ENCODE data around the gene ROR1. TPM values are rescaled to one million over a fixed set of nuclear protein-coding genes. Genes with fewer than 3 reads are reported as not detected.

ROR1 gene
- total RNA-seq, 1 donor = 0.10 TPM

DNA sequence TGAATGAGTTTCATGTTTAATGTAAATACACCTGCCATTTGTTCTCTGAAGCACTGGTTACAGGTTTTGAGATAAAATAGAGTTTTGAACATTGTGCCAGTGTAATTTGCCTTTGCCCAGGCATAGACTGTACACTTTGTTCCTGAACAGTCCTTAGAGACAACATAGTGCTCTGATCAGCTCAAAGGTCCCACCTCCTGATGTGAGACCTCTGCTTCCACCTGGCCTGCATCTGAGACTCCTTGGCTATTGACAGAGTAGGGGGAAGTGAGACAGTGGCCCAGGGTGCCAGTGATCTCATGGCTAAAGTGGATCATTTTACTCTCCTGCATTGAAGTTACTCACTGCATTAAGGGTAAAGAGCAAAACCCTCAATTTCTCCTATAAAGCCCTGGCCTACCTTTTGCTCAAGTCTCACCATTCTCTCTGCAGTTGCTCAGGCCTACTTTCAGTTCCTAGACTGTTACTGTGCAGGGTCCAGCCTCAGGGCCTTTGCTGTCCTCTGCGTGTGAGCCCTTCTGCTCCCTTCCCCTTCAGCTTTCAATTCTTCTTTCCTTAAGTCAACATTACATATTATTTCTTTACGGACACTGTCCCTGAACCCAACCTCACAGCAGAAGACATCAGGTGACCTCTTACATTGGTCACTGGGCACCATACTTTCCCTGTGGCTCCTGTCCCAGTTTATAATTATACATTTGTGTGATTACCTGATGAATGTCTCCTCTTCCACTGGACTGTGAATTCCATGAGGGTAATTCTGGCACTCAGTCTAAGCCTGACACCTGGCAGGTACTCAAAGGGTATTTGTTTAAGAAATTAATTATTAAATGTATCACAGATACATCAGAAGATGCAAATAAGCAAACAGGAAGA, 142.9 kb downstream of the ROR1 start:
- H3K27me3 ChIP-seq (ENCODE audit: insufficient read depth, low read length) = no peaks in the 10 kb centered on the region
- no peaks in the 10 kb centered on the region for H3K4me1 ChIP-seq (ENCODE audit: insufficient read depth, low read length)
- H3K4me3 ChIP-seq (ENCODE audit: low read length) = no peak overlapping the region
- H3K9me3 ChIP-seq (ENCODE audit: low read depth, low read length) = no peaks in the 10 kb centered on the region

DNA sequence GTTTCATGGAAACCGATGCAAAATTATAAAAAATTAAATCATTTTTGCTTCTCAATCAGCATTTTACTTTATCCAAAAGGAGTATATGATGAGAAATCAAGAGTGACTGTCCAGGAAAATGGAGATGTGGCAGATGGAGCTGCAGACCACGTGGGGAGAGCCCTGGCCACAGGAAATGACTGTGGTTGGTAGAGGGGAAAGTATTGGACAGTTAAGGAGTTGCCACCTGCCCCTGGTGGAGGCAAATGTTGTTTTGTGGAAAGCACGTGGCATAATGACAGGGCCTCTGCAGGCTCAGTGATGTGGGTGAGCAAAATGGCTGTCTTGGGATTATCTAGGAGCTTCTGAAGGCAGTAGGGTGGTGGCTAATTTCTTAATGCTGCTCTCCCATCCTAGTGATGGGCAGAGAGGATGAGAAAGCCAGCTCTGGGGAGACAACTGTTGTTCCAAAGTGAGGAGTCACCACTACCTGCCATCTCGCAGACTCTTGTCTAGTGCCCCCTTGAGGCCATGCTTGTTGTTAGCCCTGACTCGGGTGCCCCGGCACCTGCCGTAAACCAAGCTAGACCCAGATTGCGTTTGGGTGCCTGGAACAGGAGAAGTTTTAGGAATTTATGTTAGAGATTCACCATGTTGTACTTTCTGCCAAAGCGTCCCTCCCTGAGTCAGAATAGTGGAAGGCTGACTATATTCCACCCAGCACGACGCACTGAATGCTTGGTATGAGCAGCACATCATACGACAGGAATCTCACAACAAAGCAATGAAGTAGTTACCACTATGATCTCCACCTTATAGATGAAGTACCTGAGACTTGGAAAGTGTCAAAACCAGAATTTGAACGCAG, 144.0 kb downstream of the ROR1 start:
- no peaks in the 10 kb centered on the region for H3K9me3 ChIP-seq (ENCODE audit: low read depth, low read length)
- no peak overlapping the region for H3K4me3 ChIP-seq (ENCODE audit: low read length)
- H3K27me3 ChIP-seq (ENCODE audit: insufficient read depth, low read length) = no peaks in the 10 kb centered on the region
- H3K4me1 ChIP-seq (ENCODE audit: insufficient read depth, low read length) = no peaks in the 10 kb centered on the region

DNA sequence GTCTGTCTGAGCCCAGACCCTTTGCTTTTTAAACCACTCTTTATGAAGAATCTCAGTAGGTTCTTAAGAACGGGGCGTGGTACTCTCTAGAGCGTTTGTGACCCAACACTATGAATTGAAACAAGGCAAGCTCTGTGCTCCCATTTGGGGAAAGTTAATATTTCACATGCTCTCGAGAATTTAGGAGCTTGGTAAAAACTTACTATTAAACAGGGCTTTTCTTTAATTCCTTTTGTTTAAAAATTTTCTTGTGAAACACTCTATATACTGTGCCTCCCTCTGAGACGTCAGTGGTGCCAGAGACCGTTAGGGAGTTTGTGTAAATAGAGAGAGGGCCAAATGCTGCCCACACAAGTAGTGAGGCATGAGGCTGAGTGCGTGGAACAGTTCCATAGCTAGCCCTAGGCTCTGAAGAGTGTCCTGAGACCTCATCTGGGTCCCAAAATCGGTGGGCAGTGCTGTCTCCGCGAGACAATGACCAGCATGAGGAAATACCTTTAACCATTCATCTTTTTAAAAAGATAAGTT, 144.7 kb downstream of the ROR1 start:
- H3K27me3 ChIP-seq (ENCODE audit: insufficient read depth, low read length) = no peaks in the 10 kb centered on the region

DNA sequence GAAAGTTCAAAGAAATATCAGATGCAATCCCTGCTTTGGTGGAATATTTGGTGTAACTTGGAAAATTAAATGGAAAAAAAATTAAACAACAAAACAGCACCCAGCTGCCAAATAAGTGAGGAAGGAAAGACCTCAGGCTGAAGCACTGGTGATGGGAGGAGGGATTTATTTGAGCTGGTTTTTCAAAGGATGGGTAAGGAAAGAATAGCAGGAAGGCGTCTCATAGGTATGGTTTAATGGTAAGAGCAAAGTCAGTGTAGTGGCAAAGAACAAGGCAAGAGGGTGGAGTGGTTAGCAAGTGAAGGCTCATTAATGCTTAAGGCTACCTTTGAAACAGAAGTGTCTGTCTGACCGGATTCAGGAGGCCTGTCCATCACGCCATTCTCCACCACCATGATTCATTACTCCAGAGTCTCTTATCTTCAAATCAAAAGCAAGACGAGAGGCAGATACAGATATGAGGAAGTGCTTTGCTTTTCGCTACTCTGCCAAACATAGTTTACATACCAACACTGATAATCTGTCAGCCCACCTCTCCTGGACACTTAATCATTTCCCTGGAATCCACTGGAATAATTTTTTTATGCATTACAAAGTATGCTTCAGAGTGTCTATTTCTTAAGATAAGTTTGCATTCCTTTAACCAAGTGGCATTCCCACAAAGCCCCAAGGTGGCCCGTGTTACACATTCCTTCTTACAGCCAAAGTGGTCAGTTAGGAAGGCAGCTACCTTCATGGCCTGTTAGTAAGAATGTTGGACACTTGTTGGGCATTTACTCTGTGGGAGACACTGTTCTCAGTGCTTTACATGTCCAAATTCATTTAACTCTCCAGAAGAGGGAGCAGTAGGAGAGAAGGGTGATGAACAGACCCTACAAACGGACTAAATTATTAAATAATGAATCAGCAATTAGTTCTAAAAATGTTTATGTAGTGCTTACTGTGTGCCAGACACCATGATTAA, 146.6 kb downstream of the ROR1 start:
- Histone ChIP-seq H3K4me3 (ENCODE audit: low read length) (no peak overlapping the region), H3K4me1 (ENCODE audit: insufficient read depth, low read length) (no peaks in the 10 kb centered on the region), H3K9me3 (ENCODE audit: low read depth, low read length) (no peaks in the 10 kb centered on the region), H3K27me3 (ENCODE audit: insufficient read depth, low read length) (no peaks in the 10 kb centered on the region)

More for the DNA sequence above, 144.7 kb downstream of the ROR1 start:
- Histone ChIP-seq H3K4me3 (ENCODE audit: low read length) (no peak overlapping the region), H3K4me1 (ENCODE audit: insufficient read depth, low read length) (no peaks in the 10 kb centered on the region), H3K9me3 (ENCODE audit: low read depth, low read length) (no peaks in the 10 kb centered on the region)

DNA sequence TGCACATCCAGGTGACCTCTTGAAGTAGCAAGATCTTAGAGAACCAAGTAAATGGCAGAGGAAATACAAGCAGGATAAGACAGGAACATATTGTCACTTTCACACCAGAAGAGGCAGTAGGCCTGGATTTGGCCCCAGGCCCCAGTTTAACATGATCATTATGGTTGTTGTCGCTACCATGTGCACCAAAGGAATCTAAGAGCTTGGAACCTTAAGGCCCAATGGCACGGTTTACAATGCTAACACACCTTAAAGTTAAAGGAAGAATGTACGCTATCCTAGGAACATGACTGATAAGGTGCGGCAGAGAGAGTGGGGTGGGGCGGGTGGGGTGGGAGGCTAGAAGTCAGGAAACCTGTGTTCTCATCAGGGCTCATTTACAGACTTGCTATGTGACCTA, 147.5 kb downstream of the ROR1 start:
- H3K9me3 ChIP-seq (ENCODE audit: low read depth, low read length) = no peaks in the 10 kb centered on the region
- no peaks in the 10 kb centered on the region for H3K4me1 ChIP-seq (ENCODE audit: insufficient read depth, low read length)
- no peak overlapping the region for H3K4me3 ChIP-seq (ENCODE audit: low read length)
- no peaks in the 10 kb centered on the region for H3K27me3 ChIP-seq (ENCODE audit: insufficient read depth, low read length)

DNA sequence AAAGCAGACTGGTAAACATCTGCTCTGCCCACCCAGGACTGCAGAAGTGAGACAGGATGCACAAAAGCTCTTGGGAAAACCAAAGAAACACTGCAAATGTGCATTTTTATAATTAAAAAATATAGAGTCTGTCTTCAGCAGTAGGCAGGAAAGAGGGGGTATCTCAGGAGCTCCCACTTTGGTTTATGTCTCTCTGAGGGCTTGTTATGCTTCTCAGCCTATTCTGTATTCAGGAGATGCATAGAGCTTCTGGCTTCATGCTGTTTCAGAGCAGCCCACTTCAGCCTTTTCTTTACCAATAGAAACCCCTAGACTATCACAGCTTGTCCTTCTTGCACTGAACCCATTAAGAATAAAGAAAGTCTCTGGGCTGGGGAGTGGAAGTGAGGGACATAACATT, 148.0 kb downstream of the ROR1 start:
- H3K4me1 ChIP-seq (ENCODE audit: insufficient read depth, low read length) = no peaks in the 10 kb centered on the region
- H3K27me3 ChIP-seq (ENCODE audit: insufficient read depth, low read length) = no peaks in the 10 kb centered on the region
- H3K4me3 ChIP-seq (ENCODE audit: low read length) = no peak overlapping the region
- H3K9me3 ChIP-seq (ENCODE audit: low read depth, low read length) = no peaks in the 10 kb centered on the region

DNA sequence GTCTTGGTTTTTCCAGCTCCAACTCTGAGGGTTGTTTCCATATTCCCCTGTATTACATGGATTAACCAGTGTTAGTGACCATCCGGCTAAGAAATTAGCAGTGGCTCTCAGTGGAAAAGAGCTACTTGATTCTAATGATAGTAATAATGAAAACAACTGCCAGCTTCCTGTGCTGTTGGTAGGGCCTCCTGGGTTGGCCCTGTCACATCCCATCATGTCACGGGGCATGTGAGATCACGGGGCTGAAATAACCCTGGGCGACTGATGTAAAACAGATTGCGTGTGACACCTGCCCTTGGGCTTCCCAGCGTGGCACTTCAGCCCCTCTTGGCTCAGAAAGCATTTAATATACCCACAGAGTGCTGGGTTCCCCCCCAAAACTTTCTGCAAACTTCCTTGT, 149.0 kb downstream of the ROR1 start:
- H3K4me3 ChIP-seq (ENCODE audit: low read length) = no peak overlapping the region

DNA sequence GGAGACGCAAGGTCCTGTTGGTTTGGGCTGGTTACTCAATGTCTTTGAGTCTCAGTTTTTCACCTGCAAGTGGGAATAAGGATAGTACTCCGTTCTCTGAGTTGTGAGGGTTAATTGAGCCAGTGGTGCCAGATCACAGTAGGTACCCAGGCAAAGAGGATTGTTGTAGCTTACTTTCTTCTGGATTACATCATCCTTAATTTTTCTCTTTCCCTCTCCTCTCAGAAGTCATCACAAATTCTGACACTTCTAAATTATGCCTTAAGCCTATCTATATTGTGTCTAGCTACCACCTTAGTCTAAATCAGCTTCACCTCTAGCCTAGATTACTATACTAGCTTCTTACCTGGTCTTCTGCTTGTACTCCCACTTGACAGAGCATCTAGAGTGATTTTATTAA, 149.5 kb downstream of the ROR1 start:
- H3K27me3 ChIP-seq (ENCODE audit: insufficient read depth, low read length) = no peaks in the 10 kb centered on the region
- H3K4me3 ChIP-seq (ENCODE audit: low read length) = no peak overlapping the region
- no peaks in the 10 kb centered on the region for H3K4me1 ChIP-seq (ENCODE audit: insufficient read depth, low read length)
- no peaks in the 10 kb centered on the region for H3K9me3 ChIP-seq (ENCODE audit: low read depth, low read length)

More for the DNA sequence above, 149.0 kb downstream of the ROR1 start:
- Histone ChIP-seq H3K4me1 (ENCODE audit: insufficient read depth, low read length) (no peaks in the 10 kb centered on the region), H3K27me3 (ENCODE audit: insufficient read depth, low read length) (no peaks in the 10 kb centered on the region), H3K9me3 (ENCODE audit: low read depth, low read length) (no peaks in the 10 kb centered on the region)

DNA sequence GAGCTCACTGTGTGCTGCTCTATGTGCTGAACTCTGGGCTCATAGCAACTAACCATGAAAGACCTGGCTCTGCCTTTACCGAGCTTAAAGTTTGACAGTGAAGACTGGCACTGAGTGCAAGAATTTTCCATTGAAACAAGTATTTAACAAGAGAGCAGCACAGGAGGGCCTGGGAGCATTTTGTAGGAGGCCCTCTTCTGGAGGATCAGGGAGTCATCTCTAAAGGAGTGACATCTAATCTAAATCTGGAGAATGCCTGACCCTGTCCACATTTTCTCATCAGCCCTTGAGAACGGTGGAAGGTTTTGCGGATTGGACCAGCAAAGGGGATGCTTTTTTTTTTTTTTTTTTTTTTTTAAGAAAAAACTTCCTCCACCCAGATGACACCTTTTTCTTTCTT, 150.8 kb downstream of the ROR1 start:
- Histone ChIP-seq H3K4me1 (ENCODE audit: insufficient read depth, low read length) (no peaks in the 10 kb centered on the region), H3K9me3 (ENCODE audit: low read depth, low read length) (no peaks in the 10 kb centered on the region), H3K4me3 (ENCODE audit: low read length) (no peak overlapping the region), H3K27me3 (ENCODE audit: insufficient read depth, low read length) (no peaks in the 10 kb centered on the region)

DNA sequence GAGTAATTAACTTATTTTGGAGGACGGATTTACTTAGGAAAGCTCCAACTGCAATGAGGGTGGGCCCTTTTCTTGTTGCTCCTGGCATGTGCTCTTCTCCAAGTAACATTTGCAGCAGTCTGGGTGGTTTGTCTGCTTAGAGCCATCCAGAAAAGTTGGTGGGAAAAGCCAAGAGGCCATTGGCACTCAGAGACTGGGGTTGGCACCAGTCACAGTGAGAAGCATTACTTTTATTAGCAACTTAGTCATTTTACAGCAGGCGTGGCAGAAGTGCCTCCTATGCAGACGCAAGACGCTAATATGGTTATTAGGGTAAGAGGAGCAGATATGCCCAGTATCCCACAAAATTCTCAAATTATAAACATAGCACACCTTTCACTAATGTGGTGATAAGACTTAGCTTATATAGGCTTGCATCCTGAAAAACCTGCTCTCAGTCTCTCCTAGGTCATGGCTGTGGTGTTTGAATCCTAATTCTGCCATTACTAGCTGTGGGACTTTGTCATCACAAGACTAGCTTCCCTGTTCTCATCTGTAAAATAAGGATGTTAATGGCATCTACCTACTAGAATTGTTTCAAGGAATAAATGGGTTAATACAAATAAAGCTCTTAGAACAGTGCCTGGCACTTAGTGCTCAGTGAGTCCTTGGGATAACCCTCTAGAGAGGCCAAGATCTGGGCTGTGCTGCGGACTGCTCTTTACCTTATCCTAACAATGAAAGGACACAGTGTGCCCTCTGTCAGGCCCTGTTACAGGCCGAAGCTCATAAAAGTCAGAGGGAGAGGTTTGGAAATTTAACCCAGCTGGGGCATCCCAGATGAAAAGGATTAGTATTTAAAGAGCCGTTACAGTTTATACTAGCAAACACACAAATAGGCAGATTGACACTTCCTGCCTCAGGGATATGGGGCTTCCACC, 154.6 kb downstream of the ROR1 start:
- Histone ChIP-seq H3K9me3 (ENCODE audit: low read depth, low read length) (no peaks in the 10 kb centered on the region), H3K4me3 (ENCODE audit: low read length) (no peak overlapping the region), H3K4me1 (ENCODE audit: insufficient read depth, low read length) (no peaks in the 10 kb centered on the region), H3K27me3 (ENCODE audit: insufficient read depth, low read length) (no peaks in the 10 kb centered on the region)

DNA sequence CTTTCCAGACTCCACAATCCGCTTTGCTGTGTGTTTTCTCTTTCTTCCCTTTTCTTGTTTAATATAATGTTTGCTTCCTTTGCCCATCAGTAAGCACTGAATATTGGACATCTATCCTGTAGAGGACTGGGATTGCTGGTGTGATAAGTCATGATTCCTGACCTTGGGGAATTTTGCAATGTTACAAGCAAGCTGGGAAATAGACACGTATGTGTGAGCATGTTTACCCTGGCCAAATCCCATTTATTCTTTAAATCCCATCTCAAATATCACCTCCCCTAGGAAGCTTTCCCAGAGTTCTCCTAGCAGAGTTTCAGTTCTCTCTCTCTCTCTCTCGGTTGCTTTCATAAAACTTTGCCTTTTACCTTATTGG, 155.3 kb downstream of the ROR1 start:
- no peaks in the 10 kb centered on the region for H3K9me3 ChIP-seq (ENCODE audit: low read depth, low read length)

DNA sequence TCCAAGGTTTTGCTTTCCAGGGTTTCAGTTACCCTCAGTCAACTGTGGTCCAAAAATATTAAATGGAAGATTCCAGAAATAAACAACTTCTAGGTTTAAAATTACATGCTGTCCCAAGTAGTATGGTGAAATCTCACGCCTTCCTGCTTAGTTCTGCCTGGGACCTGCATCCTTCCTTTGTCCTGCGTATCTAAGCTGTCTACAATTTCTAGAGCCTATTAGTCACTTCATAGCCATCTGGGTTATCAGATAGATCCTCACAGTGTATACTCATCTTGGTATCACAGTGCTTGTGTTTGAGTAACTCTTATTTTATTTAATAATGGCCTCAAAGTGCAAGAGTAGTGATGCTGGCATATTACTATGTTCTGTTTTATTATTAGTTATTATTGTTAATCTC, 157.7 kb downstream of the ROR1 start:
- Histone ChIP-seq H3K4me1 (ENCODE audit: insufficient read depth, low read length) (no peaks in the 10 kb centered on the region), H3K9me3 (ENCODE audit: low read depth, low read length) (no peaks in the 10 kb centered on the region), H3K4me3 (ENCODE audit: low read length) (no peak overlapping the region), H3K27me3 (ENCODE audit: insufficient read depth, low read length) (no peaks in the 10 kb centered on the region)

More for the DNA sequence above, 155.3 kb downstream of the ROR1 start:
- H3K27me3 ChIP-seq (ENCODE audit: insufficient read depth, low read length) = no peaks in the 10 kb centered on the region
- H3K4me3 ChIP-seq (ENCODE audit: low read length) = no peak overlapping the region
- no peaks in the 10 kb centered on the region for H3K4me1 ChIP-seq (ENCODE audit: insufficient read depth, low read length)

DNA sequence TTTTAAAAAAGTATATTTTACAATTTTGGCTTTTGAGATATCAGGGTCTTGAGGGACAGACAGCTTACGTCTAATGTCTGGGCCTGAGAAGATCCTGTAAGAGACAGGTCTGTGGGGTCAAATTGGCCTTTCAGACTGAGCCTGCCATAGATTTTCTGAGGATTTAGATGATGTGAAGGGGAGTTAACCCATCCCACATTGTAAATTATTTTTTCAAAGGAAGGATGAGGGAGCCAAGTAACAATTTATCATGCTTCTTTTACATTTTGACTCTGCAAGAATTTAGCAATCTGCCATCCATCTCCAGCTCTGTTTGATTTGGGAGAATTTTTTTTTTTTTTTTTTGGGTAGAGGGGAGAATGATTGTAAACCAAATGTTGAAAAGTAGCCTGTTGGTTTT, 160.9 kb downstream of the ROR1 start:
- Histone ChIP-seq H3K4me3 (ENCODE audit: low read length) (no peak overlapping the region), H3K27me3 (ENCODE audit: insufficient read depth, low read length) (no peaks in the 10 kb centered on the region), H3K4me1 (ENCODE audit: insufficient read depth, low read length) (no peaks in the 10 kb centered on the region), H3K9me3 (ENCODE audit: low read depth, low read length) (no peaks in the 10 kb centered on the region)

DNA sequence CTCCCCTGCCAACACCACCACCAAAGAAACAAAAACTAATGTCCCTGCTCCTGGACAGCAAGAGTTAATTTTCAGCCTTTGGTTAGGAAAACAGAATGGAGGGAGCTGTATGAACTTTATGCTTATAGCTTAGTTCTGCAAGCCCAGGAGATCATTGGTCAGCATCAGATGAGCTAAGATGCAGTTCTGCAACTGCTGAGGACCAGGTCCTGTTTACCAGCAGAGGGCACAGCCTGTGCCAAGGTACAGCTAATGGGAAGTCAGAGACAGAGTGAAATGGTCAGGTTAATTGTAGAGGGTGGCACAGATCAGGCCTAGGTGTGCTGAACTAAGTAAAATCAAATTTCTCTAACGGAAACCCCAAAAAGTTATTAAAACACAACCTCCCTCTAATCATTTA, 161.3 kb downstream of the ROR1 start:
- Histone ChIP-seq H3K4me3 (ENCODE audit: low read length) (no peak overlapping the region), H3K4me1 (ENCODE audit: insufficient read depth, low read length) (no peaks in the 10 kb centered on the region), H3K9me3 (ENCODE audit: low read depth, low read length) (no peaks in the 10 kb centered on the region), H3K27me3 (ENCODE audit: insufficient read depth, low read length) (no peaks in the 10 kb centered on the region)

Measured in mononuclear cell (primary cell).